Measurements from ENCODE around the gene TCF4.

Gene TCF4

GRCh38 chr18:55237660-55238059 lies 350.3 kb downstream of the TCF4 start:
- TF ChIP-seq CTCF (IDR thresholded peaks at IDR 0.05) = no peak
- no peak overlapping the region for H3K4me3 Mint-ChIP-seq
- DNase-seq = no peak
- peaks cover 10% of the 10 kb centered on the region for H3K4me1 Mint-ChIP-seq
- H3K36me3 Mint-ChIP-seq (ENCODE audit: low read depth) = peaks cover 48% of the 10 kb centered on the region
- H3K27ac Mint-ChIP-seq = no peak overlapping the region
- H3K9me3 Mint-ChIP-seq = no peaks in the 10 kb centered on the region
- H3K27me3 Mint-ChIP-seq (ENCODE audit: low read depth, poor library complexity) = no peaks in the 10 kb centered on the region

- Mint-ChIP-seq H3K27ac (no peak overlapping the region), H3K27me3 (ENCODE audit: low read depth, poor library complexity) (no peaks in the 10 kb centered on the region), H3K4me1 (peaks cover 5% of the 10 kb centered on the region), H3K4me3 (no peak overlapping the region), H3K36me3 (ENCODE audit: low read depth) (peaks cover 55% of the 10 kb centered on the region), H3K9me3 (no peaks in the 10 kb centered on the region)
- TF ChIP-seq CTCF (IDR thresholded peaks at IDR 0.05) = no peak
- DNase-seq = no peak
Observed at GRCh38 chr18:55236150-55236931, 351.7 kb downstream of the TCF4 start.

- H3K4me3 Mint-ChIP-seq = no peak overlapping the region
- DNase-seq = no peak
- H3K4me1 Mint-ChIP-seq = peaks cover 5% of the 10 kb centered on the region
- no peaks in the 10 kb centered on the region for H3K9me3 Mint-ChIP-seq
- no peaks in the 10 kb centered on the region for H3K27me3 Mint-ChIP-seq (ENCODE audit: low read depth, poor library complexity)
- peaks cover 60% of the 10 kb centered on the region for H3K36me3 Mint-ChIP-seq (ENCODE audit: low read depth)
- no peak overlapping the region for H3K27ac Mint-ChIP-seq
- no peak for TF ChIP-seq CTCF (IDR thresholded peaks at IDR 0.05)
Observed at GRCh38 chr18:55235094-55235461, 352.9 kb downstream of the TCF4 start.

DNA sequence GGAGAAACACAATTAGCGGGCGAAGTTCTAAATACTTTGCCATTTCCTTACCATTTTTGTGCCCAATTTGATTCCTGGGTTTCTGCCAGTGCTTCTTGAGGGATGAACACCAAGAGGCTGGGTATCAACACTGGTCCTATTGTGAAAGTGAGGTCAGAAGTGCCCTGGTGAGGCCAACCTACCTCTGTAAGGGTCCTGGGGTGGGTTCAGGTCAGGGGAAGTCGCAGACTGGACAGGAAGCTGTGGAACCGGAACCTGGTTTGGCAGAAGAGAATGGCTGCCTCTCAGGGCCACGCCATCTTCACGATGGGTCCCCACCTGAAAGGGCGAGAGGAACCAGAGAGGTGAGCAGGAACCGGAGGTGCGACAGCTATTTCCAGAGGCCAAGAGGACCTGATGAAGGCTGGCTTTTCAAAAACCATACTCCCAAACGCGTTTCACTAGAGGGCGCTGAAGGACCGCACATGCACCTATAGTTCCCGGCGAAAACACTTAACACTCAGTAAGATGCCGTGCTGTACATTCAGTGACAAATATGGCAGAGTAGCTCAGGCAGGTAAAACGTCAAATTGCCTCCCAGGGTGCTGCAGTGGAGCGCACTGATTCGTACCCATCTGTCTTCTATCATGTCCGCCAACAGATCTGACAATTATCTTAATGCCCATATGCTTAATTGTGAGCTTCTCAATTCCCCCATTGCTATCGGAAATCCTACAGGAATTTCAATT lies 353.5 kb downstream of the TCF4 start:
- peaks cover 65% of the 10 kb centered on the region for H3K36me3 Mint-ChIP-seq (ENCODE audit: low read depth)
- H3K27me3 Mint-ChIP-seq (ENCODE audit: low read depth, poor library complexity) = no peaks in the 10 kb centered on the region
- no peak overlapping the region for H3K27ac Mint-ChIP-seq
- peak; percentile 77 for DNase-seq
- peaks cover 5% of the 10 kb centered on the region for H3K4me1 Mint-ChIP-seq
- H3K9me3 Mint-ChIP-seq = no peaks in the 10 kb centered on the region
- TF ChIP-seq CTCF (IDR thresholded peaks at IDR 0.05) = peak; percentile 77
- H3K4me3 Mint-ChIP-seq = no peak overlapping the region

- H3K9me3 Mint-ChIP-seq = no peaks in the 10 kb centered on the region
- no peak overlapping the region for H3K4me3 Mint-ChIP-seq
- DNase-seq = no peak
Observed at GRCh38 chr18:55233857-55234256, 354.1 kb downstream of the TCF4 start.

More at GRCh38 chr18:55233857-55234256, 354.1 kb downstream of the TCF4 start:
- TF ChIP-seq CTCF (IDR thresholded peaks at IDR 0.05) = no peak
- peaks cover 64% of the 10 kb centered on the region for H3K36me3 Mint-ChIP-seq (ENCODE audit: low read depth)
- H3K4me1 Mint-ChIP-seq = peaks cover 9% of the 10 kb centered on the region
- H3K27ac Mint-ChIP-seq = no peak overlapping the region
- no peaks in the 10 kb centered on the region for H3K27me3 Mint-ChIP-seq (ENCODE audit: low read depth, poor library complexity)
